ENCODE measurements around the gene AHDC1. TPM values are rescaled to one million over a fixed set of nuclear protein-coding genes. Genes with fewer than 3 reads are reported as not detected.

AHDC1 gene
- total and polyA plus RNA-seq, 2 donors (not counting 3 experiments of a cell fraction or from before 2014, with no cell fraction given), result 7.0 to 32.1 TPM

- H3K9me1 ChIP-seq (replicated peaks; ENCODE audit: control insufficient read depth, extremely low read depth, insufficient read depth, low read length), result no peaks in the 10 kb centered on the region
- intact Hi-C loops (cut with micrococcal nuclease) (no loop called here), dilution Hi-C loops (cut with MboI; ENCODE audit: extremely low pct_ligation_motif_present, low sequenced_read_pairs) (no loop called here)
- TF ChIP-seq JUN (IDR thresholded peaks at IDR 0.05; ENCODE audit: borderline replicate concordance, insufficient read depth, insufficient read length, low read depth) (no peak), POLR2AphosphoS5 (IDR thresholded peaks at IDR 0.05; ENCODE audit: insufficient read depth, low read depth, low read length) (no peak), POLR2A (IDR thresholded peaks at IDR 0.05; ENCODE audit: low read depth, low read length) (no peak), FOS (IDR thresholded peaks at IDR 0.05; ENCODE audit: borderline replicate concordance, insufficient read depth, low read length) (no peak), EZH2 (IDR thresholded peaks at IDR 0.05; ENCODE audit: borderline replicate concordance, low read depth, low read length, severe bottlenecking) (no peak), MAX (IDR thresholded peaks at IDR 0.05; ENCODE audit: insufficient read depth, insufficient read length) (no peak), CTCF (IDR thresholded peaks at IDR 0.05; ENCODE audit: extremely low read depth in 1 of 2, insufficient read depth in 1 of 2, low read depth in 1 of 2, low read length in 2 of 2) (no peak), MYC (IDR thresholded peaks at IDR 0.05; ENCODE audit: low read depth, low read length) (no peak), GATA2 (IDR thresholded peaks at IDR 0.05; ENCODE audit: insufficient read depth, insufficient read length, low read depth, low read length) (no peak)
- DNase-seq (ENCODE audit: low read depth, low spot score) (no peak), FAIRE-seq (no peak)
- H3K4me2 ChIP-seq (ENCODE audit: insufficient read depth, low read length), result no peak overlapping the region
- H3K36me3 ChIP-seq (ENCODE audit: control insufficient read depth in 2 of 2, extremely low read depth in 1 of 2, insufficient read depth in 2 of 2, low read length in 2 of 2), result no peaks in the 10 kb centered on the region
- no peak overlapping the region for H3K27ac ChIP-seq (ENCODE audit: insufficient read depth, low read depth, low read length)
- H3K9me3 ChIP-seq (replicated peaks; ENCODE audit: control insufficient read depth, insufficient read depth, low read length), result no peaks in the 10 kb centered on the region
- POLR2A ChIA-PET, result no interaction called here
- CTCF ChIA-PET, result interaction anchor here (0.7 to 1.0 kb wide), 2 partner anchors 9 to 22 kb away, joined by 3 to 7 read pairs; no protein-coding TSS in a partner anchor
- H3K27me3 ChIP-seq (ENCODE audit: control insufficient read depth in 2 of 2, insufficient read depth in 2 of 2, low read length in 2 of 2), result no peaks in the 10 kb centered on the region
- no peaks in the 10 kb centered on the region for H3K79me2 ChIP-seq (ENCODE audit: control insufficient read depth, insufficient read depth, low read length)
- H3K9ac ChIP-seq (replicated peaks; ENCODE audit: extremely low read depth, insufficient read depth, low read length), result no peak overlapping the region
- H4K20me1 ChIP-seq (replicated peaks; ENCODE audit: control insufficient read depth, extremely low read depth, insufficient read depth, low read length), result no peaks in the 10 kb centered on the region
- H3K4me3 ChIP-seq (replicated peaks in 1 of 3; ENCODE audit: insufficient read depth in 1 of 3, low read depth in 1 of 3, low read length in 3 of 3), result no peak overlapping the region
- H2AFZ ChIP-seq (ENCODE audit: low read depth, low read length), result no peak overlapping the region
- no peaks in the 10 kb centered on the region for H3K4me1 ChIP-seq (ENCODE audit: control insufficient read depth, extremely low read depth, insufficient read depth, low read length)
- BruUV-seq (replicated peaks), result no TSS peak
Measured at GRCh38 chr1:27647328-27647727, 43.4 kb upstream of the AHDC1 start.
